Kidney (tissue), 14 donors: ENCODE results near the gene KITLG. TPM values are rescaled to one million over a fixed set of nuclear protein-coding genes. Genes with fewer than 3 reads are reported as not detected.

Source experiments
- DNase-seq, 5 donors: peaks; one replicate each; pipeline ENCODE4 v3.0.0-alpha.2; 2013 to 2020
- FAIRE-seq: peaks from 2 replicates; lab custom pipeline; 2012; peaks lifted over from hg19 to GRCh38; lab: Jason Lieb, UNC
- H3K27ac ChIP-seq, 2 donors: one replicate each; pipeline ENCODE4 v1.7.0; 2013; ENCODE audit warnings: low read depth in 2 of 2, low read length in 2 of 2, inconsistent platforms in 1 of 2
- H3K27me3 ChIP-seq: one replicate; pipeline ENCODE4 v1.7.1; 2013; ENCODE audit warnings: low read length, inconsistent platforms; ENCODE audit not compliant: control insufficient read depth, insufficient read depth
- H3K36me3 ChIP-seq, 3 donors: one replicate each; pipeline versions ENCODE4 v1.7.0 to v1.7.1; 2013; ENCODE audit warnings: low read length in 3 of 3, control low read depth in 1 of 3, inconsistent platforms in 1 of 3; ENCODE audit not compliant: insufficient read depth in 3 of 3, control insufficient read depth in 2 of 3
- H3K4me1 ChIP-seq, 3 donors: one replicate each; pipeline versions ENCODE4 v1.7.0 to v1.7.1; 2013; ENCODE audit warnings: low read length in 3 of 3, inconsistent platforms in 1 of 3, low read depth in 1 of 3; ENCODE audit not compliant: control insufficient read depth in 2 of 3, insufficient read depth in 2 of 3
- H3K4me3 ChIP-seq, 3 donors: one replicate each; pipeline versions ENCODE4 v1.7.0 to v1.8.1; 2013; ENCODE audit warnings: low read length in 3 of 3, control low read depth in 1 of 3, inconsistent platforms in 1 of 3
- H3K9ac ChIP-seq, 3 donors: one replicate each; pipeline versions ENCODE4 v1.7.0 to v1.7.1; 2013; ENCODE audit warnings: low read length in 3 of 3, control low read depth in 1 of 3, inconsistent platforms in 1 of 3
- H3K9me3 ChIP-seq, 3 donors: one replicate each; pipeline versions ENCODE4 v1.7.0 to v1.7.1; 2013; ENCODE audit warnings: low read length in 3 of 3, control low read depth in 1 of 3, inconsistent platforms in 1 of 3; ENCODE audit not compliant: control insufficient read depth in 2 of 3, insufficient read depth in 1 of 3
- intact Hi-C: fragments of 100-400 bp; cut with DNase I; formaldehyde crosslinking; loops from one replicate; pipeline ENCODE4 v1.11.1; 2022
- polyA plus RNA-seq: library from polyadenylated mRNA; stranded (reverse); fragments of 350-450 nt; fragmentation: Illumina TruSeq; extraction: RNeasy Lipid Tissue Mini Kit (QIAGEN cat#74804); gene quantifications from one replicate; pipeline ENCODE4 v1.2.3, GENCODE V29; 2014; ENCODE audit warnings: low read depth, low replicate concordance; ENCODE audit not compliant: insufficient read depth
- total RNA-seq: library from RNA; stranded (reverse); fragmentation: NEBNext Ultra II Directional; extraction: Animal tissue kit (Norgen Biotek cat#: 25700); gene quantifications from one replicate; pipeline ENCODE4 v1.2.1, GENCODE V29; 2021
- TF ChIP-seq, protein P1 (sequence below): IDR thresholded peaks from 3 replicates; pipeline ENCODE4 v1.5.1; 2012; ENCODE audit warnings: mild to moderate bottlenecking, moderate library complexity, borderline replicate concordance; ENCODE audit not compliant: insufficient read depth; ENCODE audit errors: extremely low read depth
- donor health status: control.
- donor health status: control.
- donor health status: control.
- donor health status: control.
- donor health status: control.
- donor health status: DM: yes; HTN: yes; CAD: no.
- donor health status: Normal renal cell carcinoma (clear cell type).

KITLG gene
- total and polyA plus RNA-seq, 2 donors from 2014 or later: 17.6 to 125 TPM

DNA sequence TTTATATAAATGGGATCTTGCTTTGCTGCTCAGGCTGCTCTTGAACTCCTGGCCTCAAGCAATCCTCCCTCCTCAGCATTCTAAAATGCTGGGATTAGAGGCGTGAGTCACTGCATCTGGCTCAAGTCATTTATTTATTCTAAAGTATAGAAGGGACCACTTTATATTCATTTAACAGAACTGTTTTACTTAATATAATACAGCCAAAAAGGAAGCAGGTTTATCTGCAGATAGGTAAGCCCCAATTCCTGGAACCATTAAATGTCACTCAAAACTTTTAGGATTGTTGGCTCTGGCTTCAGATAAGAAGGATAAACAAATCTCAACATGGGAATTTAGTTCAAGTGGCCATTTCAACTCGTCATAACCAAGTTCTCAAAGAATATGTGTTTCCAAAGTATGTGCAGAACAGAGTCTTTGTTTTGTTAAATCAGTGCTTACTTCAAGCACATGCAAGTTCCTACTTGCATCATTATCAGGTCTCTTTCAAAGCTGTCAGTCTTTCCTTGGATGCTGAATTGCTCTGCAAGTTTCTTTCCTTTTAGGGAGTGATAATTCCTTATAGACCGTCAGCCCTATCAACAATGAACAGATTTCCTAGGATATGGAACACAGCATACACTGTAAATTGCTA, 60.4 kb downstream of the KITLG start:
- no peak overlapping the region for H3K27ac ChIP-seq
- H3K9ac ChIP-seq: no peak overlapping the region
- no peaks in the 10 kb centered on the region for H3K27me3 ChIP-seq
- peaks cover 0 to 11% (median 2%) of the 10 kb centered on the region in 3 donors for H3K36me3 ChIP-seq
- TF ChIP-seq, protein P1, sequence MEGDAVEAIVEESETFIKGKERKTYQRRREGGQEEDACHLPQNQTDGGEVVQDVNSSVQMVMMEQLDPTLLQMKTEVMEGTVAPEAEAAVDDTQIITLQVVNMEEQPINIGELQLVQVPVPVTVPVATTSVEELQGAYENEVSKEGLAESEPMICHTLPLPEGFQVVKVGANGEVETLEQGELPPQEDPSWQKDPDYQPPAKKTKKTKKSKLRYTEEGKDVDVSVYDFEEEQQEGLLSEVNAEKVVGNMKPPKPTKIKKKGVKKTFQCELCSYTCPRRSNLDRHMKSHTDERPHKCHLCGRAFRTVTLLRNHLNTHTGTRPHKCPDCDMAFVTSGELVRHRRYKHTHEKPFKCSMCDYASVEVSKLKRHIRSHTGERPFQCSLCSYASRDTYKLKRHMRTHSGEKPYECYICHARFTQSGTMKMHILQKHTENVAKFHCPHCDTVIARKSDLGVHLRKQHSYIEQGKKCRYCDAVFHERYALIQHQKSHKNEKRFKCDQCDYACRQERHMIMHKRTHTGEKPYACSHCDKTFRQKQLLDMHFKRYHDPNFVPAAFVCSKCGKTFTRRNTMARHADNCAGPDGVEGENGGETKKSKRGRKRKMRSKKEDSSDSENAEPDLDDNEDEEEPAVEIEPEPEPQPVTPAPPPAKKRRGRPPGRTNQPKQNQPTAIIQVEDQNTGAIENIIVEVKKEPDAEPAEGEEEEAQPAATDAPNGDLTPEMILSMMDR: no peak
- H3K4me3 ChIP-seq: no peak overlapping the region
- DNase-seq (peak in 1 of 5 donors; percentile 29), FAIRE-seq (no peak)
- intact Hi-C loops: no loop called here
- peaks cover 0 to 3% (median 0%) of the 10 kb centered on the region in 3 donors for H3K4me1 ChIP-seq
- no peaks in the 10 kb centered on the region for H3K9me3 ChIP-seq

- intact Hi-C loops: no loop called here
These were observed 61.3 kb downstream of the KITLG start for GRCh38 chr12:88518863-88519403.

GRCh38 chr12:88516811-88517210, 63.5 kb downstream of the KITLG start:
- Histone ChIP-seq H3K9me3 (no peaks in the 10 kb centered on the region), H3K4me3 (no peak overlapping the region), H3K36me3 (peaks cover 0 to 11% (median 2%) of the 10 kb centered on the region in 3 donors), H3K9ac (no peak overlapping the region), H3K27ac (no peak overlapping the region), H3K4me1 (peaks cover 0 to 3% (median 0%) of the 10 kb centered on the region in 3 donors), H3K27me3 (no peaks in the 10 kb centered on the region)
- intact Hi-C loops: no loop called here
- DNase-seq (no peak), FAIRE-seq (no peak)
- TF ChIP-seq, protein P1: no peak

More at GRCh38 chr12:88518863-88519403, 61.3 kb downstream of the KITLG start:
- no peak overlapping the region for H3K9ac ChIP-seq
- no peaks in the 10 kb centered on the region for H3K27me3 ChIP-seq
- H3K36me3 ChIP-seq: peaks cover 0 to 11% (median 2%) of the 10 kb centered on the region in 3 donors
- FAIRE-seq: no peak
- H3K9me3 ChIP-seq: no peaks in the 10 kb centered on the region
- no peak for DNase-seq
- TF ChIP-seq, protein P1: no peak
- H3K27ac ChIP-seq: no peak overlapping the region
- peaks cover 0 to 3% (median 0%) of the 10 kb centered on the region in 3 donors for H3K4me1 ChIP-seq
- no peak overlapping the region for H3K4me3 ChIP-seq
